GM19397 (cell line): ENCODE results near the gene MEGF11.
"Not testable (repeated sequence)": the region's sequence is repeated elsewhere in the genome, so short reads cannot be mapped to it uniquely, and the experiment has no call there.

Source experiments
- ATAC-seq: cut with Tn5 transposase; IDR thresholded peaks from one replicate; pipeline ENCODE4 v1.9.1; 2021; ENCODE audit warnings: mild to moderate bottlenecking, moderate library complexity; ENCODE audit not compliant: unreplicated experiment

MEGF11 gene

DNA sequence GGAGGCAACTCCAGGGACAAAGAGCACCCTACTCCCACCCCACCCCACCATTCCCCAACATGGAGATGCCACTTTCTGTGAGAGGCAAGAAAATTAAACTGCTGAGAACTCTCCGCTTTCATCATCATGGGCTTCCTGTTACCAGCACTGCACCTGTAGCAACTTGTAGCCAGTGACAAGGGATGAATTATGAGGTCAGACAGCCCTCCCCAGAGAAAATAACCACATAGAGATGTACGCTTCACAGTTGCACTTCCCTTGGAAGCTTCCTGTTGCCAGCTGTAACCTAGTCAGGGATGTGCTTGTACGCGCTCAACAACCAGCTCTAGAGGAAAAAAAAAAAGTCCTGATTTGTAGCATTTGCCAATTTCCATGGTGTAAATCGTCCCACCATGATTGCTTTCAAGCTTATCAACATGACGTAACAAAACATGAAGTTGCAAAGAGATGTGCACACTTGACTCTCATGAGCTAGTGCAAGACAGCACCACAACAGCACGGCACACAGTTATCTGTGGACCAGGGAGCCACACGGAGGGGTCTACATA lies 238.8 kb downstream of the MEGF11 start:
- ATAC-seq, result no peak

DNA sequence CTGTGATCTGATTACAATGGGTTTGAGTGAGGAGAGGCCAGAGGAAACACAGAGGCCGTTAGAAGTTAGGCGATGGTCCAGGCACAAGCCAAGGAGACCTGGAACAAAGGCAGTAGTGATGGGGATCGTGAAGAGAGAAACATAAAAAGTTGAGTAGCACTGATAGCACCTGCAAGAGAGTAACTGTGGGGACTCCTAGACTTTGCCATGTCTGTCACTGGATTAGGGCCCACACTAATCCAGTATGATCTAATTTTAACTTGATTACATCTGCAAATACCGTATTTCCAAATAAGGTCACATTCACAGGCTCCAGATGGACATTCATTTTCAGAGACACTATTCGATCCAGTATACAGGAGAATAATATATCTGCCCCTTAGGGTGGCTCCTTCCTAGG lies 239.5 kb downstream of the MEGF11 start:
- no peak for ATAC-seq

DNA sequence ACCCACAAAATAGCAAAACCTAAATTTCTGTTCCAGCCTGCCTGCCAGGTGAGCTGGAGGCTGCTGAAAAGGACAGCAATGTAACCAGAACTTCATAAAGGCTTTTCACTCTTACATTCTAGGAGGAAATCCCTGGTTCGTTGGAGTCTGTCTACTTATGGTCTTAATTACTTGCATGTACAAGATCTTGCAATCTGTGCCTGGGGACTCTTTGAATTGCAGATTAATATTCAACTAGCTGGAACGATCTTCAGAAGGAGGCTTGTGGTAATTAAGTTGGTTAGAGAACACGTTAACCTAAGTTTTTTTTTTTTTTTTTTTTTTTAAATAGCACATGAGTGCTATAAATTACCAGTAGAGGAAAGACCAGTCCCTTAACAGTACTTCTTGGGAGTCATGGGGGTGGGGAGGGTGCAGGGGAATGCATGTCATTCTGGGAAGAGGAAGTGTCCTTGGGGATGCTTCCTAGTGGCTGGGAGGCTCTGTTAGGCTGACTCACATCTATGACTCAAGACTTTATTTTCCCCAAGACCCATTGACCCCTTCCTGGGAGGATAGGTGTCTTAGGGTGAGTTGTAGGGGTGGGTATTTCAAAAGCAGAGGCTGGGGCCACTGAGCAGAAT lies 244.5 kb downstream of the MEGF11 start:
- no peak for ATAC-seq

DNA sequence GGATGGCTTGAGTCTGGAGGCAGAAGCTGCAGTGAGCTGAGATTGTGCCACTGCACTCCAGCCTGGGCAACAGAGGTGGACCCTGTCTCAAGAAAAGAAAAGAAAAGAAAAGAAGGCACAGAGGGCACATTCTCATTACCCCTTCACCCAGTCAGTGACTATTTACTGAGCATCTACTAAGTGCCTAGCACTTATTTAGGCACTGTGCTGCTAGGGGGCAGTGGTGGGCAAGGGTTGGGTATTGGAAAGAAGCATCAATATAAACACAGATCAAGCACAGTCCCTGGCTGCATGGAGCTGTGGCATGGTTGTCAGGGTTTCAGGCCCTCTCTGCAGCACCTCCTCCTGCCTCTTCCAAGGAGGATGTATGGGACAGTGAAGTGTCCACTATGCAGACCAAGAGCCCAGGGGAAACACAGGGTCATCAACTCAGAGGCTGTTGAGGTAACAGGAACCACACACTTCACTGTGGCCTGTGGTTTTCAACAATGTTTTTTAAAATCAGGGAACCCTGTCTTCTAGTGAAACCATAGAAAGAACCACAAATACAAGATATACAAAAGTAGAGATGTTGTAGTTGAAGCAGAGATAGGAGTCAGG lies 245.8 kb downstream of the MEGF11 start:
- ATAC-seq, result no peak

DNA sequence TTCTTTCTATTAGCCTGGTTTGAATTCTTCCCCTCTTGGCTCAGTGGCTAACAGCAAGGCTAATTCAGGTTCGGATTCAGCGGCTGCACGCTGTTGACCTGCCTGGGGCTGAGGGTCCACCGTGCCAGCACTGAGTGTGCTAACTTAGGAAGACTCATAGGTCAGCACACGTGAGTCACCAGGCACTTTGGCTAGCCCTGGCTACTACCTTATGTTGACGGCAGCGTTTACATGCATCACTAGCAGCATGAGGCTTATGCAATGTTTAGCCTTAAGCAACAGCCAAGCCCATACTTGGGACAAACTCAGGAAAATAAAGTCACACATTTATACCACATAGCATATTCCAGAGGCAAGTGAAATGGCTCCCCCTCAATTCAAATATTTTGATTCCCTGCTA lies 246.6 kb downstream of the MEGF11 start:
- ATAC-seq, result no peak

DNA sequence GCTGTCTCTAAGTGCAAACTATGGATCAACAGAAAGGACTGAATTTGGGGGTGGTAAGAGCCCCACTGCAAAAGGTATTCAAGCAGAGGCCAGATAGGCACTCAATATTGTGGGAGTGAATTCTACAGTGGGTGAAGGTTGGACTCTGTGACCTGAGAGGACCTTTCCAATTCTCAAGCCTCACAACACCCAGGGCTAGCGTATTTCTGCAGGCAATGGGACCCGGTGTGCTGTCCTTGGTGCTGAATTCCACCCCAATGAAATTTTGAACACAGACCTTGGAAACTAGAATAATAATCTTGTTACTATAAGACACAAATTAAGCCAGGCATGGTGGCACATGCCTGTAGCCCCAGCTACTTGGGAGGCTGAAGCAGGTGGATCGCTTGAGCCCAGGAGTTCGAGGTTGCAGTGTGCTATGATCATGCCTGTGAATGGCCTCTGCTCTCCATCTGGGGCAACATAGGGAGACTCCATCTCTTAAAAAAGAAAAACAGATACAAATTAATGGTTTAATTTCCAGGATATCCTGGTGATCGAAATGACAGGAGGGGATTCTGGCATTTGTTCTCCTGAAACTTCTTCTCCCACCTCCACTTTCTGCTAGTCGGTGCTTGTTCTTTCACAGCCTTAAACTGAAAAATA lies 248.8 kb downstream of the MEGF11 start:
- ATAC-seq, result no peak

DNA sequence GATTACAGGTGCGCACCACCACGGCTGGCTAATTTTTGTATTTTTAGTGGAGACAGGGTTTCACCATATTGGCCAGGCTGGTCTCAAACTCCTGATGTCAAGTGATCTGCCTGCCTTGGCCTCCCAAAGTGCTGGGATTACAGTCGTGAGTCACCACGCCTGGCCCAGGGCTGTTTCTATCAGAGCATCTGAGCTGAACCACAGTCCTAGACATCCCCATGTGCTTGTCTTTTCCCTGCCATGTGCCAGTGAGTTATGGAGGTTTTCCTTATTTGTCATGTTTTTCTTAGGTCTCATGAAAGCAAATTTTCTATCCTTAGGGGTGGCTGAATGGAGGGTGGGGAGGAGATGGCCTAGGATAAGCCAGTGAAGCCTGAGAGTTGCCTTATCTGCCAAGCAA lies 250.4 kb downstream of the MEGF11 start:
- not testable (repeated sequence) for ATAC-seq

DNA sequence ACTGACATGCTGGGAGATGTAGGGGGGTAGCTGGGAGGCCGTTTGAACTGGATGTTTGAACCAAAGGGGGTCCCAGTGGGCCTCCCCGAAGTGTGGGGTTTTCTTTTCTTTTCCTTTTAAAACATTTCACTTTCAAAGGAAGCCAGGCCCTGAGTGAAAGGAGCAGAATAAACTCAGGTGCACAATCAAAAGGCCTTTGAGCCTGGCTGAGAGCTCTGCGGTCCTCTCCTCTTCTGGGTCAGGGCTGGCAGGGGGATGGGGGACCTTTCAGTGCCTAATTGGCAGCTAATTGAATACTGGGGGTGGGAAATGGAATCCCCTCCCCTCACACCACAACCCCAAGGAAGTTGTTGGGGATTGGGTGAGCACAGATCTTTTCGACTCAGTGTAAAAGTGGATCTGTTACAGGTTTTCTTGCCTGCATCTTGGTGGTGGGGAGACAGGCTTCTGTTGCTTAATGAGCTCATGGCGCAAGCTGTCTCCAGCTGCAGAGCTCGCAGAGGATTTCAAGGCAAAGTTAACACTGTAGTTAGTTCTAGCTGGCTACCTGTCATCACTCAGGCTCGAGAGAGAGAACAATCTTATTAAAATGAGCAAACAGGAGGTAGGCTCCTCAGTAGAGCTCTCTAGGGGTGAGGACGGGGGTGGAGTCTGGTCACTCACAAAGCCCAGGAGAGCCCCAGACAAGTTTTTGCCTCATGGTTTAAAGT lies 251.7 kb downstream of the MEGF11 start:
- ATAC-seq, result no peak

DNA sequence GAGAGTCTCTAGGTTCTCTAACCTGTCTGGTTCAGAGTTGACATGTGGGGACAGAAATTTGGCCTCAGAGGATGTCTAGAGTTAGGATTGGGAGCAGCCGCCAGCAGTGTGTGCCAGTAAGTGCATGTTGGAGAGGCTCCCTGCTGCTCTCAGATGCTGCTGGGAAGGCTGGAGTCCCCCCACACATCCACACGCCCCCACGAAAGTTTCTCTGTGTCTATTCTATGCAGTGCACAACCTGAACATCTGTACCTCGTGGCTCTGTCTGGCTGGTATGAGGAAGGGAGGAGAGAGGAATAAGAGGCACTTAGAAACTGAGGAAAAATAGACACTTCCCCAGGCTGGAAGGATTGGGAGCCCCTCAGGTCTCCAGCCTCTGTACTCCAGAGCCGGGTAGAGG lies 252.5 kb downstream of the MEGF11 start:
- no peak for ATAC-seq

DNA sequence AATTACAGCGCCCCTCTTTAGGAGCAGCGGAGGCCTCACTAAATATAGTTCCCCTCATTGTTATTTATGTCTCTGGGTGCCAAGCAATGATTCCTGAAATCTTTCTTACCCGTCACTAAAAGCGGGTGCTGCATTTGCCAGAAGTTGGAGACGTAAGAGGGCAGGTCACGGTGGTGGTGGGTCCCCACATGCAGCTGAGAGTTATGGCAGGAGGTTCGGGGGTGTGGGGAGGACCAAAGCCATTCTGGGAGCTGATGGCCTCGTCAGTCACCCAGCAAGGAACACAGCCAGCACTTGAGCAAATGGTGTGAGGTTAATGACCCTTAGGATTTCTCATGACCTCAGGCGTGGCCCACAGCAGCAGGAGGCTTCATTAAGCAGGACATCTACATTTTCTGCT lies 255.1 kb downstream of the MEGF11 start:
- no peak for ATAC-seq

DNA sequence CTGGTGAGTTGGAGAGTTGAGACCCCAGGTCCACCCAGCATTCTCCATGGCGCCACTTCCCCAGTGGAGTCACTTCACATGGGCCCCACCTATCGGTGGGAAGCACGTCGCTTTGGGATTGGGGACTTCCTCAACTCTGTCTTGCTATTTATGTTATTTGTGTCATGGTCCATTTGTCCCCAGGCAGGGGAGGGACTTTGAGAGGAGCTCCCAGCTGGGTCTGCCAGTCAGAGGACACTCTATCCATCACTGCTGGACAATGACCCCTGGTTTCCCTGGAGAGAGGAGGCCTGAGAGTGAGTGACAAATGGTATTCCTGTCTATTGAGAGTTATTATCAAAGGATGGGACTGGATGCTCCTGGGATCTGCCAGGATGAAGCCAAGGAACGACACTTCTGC lies 256.6 kb downstream of the MEGF11 start:
- no peak for ATAC-seq

DNA sequence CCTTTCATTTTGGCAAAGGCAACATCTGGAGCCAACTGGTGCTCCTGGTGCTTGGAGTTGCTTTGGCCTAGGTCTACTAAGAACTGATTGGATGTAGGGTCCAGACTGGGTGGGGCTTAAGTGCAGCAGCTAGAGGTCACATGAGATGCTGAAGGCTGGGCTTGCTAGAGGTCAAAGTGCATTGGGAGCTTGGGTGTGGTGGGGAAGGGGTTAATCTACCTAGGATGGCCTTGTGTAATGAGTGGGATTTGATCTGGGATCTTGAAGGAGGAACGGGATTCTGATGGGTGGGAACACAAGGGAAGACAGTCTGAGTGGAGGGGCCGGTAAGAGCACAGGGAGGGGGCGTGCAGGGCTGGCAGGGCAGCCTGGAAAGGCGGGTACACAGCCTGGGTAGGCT lies 258.7 kb downstream of the MEGF11 start:
- ATAC-seq, result no peak

DNA sequence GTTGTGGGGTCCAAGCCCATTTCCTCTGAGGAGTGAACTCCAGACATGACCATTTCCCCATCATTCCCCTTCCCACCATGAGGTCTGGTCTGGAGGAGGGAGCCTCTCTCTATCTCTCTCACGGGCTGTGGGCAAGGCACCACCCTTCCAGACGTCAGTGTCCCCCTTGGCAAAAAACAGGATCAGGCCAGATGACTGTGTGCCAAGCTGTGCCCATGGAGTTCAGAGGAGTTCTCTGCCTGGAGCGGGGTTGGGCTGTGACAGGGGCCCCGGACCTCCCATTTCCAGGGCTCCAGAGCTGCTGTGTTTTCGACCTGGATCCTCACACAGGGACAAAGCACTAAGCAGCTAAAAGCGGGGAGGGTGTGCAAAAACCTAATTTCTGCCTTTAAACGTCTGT lies 259.8 kb downstream of the MEGF11 start:
- ATAC-seq, result no peak

DNA sequence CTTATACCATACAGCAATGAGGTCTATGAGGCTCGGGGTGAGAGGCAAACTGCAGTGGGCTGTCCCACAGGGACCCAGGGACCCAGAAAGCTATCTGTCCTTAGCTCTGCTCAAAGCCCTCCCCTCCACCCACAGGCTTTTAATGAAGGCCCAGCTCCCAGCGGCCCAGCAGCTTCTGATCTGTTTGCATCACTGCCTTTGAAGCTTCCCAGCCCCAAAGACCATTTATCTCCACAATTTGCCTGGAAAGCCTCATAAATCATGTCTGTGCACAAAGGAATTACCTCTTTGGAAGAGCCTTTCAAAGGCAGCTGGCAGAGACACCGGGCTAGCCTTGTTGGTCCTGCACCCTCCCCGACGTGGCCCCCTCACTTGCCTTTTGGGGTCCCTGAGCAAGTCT lies 260.3 kb downstream of the MEGF11 start:
- no peak for ATAC-seq

DNA sequence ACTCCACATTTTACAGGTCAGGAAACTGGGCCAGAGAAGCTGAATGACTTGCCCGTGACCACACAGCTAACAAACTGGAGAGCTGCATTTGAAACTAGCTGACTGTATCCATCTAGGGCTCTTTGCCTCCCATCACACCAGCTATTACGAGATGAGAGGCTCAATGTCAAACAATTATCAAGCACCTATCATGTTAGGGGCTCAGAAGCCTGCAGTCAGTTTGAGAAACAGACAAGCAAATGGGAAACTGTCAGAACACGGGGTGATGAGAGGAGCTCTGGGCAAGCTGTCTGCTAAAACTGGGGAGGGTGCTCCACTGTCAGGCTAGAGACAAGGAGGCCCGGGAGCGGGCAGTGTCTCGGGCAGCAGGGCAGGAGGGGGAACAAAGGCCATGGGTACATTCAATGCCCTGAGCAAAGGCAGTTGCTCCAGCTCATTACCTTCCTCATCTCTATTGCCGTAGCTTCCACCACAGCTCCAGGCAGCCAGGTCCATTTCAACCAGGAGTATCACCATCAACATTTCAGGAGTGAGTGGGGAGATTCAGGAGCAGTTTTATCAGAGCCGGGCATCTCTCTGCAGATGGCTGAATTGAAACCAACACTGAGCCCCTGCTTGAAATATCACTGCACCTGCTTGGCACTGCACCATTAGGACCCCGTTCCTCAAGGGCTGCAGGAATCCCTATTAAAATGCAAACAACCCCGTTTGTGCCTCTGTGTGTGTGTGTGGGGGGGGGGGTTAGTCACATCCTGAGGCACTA lies 261.6 kb downstream of the MEGF11 start:
- ATAC-seq, result no peak

DNA sequence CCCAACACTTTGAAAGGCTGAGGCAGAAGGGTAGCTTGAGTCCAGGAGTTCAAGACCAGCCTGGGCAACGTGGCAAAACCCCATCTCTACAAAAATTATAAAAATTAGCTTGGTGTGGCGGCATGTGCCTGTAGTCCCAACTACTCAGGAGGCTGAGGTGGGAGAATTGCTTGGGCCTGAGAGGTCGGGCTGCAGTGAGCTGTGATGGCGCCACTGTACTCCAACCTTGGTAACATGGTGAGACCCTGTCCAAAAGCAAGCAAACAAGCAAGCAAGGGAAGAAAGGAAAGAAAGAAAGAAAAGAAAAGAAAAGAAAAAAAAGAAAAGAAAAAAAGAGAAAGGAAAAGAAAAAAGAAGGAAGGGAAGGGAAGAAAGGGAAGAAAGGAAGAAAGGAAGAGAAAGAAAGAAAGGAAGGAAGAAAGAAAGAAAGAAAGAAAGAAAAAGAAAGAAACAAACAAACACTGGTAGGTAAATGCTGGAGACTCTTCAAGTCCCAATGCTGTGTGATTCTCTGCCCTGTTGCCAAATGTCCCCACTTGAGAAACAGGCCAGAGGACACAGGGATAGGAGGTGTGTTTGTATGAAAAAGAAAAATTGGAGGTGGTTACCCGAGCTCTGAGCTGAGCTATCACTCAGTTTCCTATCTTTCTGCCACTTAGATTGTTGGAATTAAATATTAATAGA lies 263.1 kb downstream of the MEGF11 start:
- no peak for ATAC-seq

DNA sequence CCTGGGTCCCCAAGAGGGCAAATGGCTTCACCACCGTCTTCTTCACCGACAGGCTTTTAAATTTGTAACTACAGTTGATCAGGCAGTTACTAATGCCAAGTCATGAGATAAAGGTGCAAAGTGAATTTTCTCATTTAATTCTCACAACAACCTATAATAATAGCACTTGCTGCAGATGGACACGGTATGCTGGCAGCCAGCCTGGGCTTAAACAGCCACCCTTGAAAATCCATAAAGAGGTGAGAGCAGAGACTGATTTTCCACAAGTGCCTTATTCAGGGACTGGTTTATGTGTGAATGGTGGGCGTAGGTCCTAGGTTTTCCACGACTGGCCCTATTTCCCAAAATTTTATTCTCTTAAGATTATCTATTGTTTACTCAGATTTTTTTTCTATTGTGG lies 266.4 kb downstream of the MEGF11 start:
- ATAC-seq, result no peak

DNA sequence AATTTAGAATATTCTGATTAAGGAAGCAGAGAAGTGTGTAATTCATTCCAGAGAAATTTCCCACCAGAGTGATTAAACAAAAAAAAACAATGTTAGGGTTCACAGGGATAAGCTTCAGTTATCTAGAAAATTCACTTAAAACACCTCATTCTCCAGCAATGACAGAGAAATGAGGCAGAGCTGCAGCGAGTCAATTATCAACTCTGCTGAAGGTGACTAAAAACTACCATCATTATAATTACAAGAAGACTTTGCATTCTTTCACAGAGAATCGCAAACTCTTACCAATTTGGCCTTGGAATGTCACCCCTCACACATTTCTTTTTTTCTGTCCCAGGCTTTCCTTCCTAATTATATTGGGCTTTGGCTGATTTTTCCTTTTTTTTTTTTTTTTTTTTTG lies 267.1 kb downstream of the MEGF11 start:
- no peak for ATAC-seq

DNA sequence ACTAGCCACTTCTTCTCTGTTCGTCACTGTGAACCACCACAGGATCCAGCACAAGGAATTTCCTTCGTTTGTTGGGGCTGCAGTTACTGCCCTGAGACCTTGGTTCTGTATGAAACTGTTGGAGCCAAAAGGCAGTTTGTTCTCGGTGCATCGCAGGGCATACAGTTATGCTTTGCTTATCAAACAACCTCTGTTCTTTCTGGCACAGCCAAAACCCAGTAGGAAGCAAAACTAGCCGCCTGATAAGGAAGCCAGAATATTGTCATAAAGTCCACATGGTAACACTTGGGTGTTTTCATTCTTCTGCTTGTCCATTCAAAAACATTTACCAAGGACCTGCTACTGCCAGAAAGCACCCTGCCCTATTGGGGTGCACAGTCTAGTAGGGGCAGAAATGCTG lies 268.2 kb downstream of the MEGF11 start:
- ATAC-seq, result no peak

DNA sequence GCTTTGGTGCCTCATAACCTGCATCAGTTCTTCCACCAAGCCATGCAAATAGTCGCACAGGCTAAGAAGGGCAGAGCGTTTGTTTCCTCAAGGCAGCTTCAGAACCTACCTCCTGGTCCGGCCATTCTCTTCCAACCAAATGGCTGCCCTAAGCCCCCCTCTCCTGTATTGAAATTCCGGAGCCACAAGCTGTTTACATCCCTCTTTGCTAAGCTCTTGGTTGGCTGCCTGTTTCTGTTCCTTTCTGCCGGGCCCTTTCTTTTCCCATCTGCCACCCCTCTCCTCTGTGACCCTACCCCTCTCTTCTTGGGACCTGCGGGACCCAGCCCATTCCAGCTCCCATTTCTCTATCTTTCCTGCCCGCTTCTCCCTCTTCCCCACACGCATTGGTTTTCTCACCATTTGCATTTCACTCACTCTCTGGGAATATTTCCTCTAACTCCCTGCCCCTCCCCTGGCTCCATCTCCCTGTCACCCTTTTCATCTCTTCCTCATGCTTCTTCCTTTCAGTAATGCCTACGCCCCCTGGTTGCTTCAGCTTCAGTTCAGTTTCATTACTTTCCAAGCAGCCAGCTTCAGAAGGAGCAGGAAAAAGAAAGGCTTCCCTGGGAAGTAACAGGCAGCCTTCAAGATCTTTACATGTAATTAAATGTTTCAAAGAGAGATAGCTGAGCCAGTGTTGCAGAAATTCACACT lies 270.8 kb downstream of the MEGF11 start:
- peak; percentile 4 for ATAC-seq
